ENCODE data around the gene TRDN.
A peak's percentile ranks its signal among the peaks of the same experiment; 100 is the strongest.

Gene TRDN

GRCh38 chr6:123636782-123637181 lies at the start of gene TRDN:
TSS of gene TRDN (minus strand) at chr6:123636950. CDS start at chr6:123636775, 175 bp downstream.
- no peak for DNase-seq

- no peak for DNase-seq
Observed at GRCh38 chr6:123681957-123682462, 45.3 kb upstream of the TRDN start.

- no peak for DNase-seq
Observed at GRCh38 chr6:123677897-123678296, 41.1 kb upstream of the TRDN start.

- no peak for DNase-seq
Observed at GRCh38 chr6:123676793-123677192, 40.0 kb upstream of the TRDN start.

GRCh38 chr6:123668965-123669591 lies 32.3 kb upstream of the TRDN start:
- DNase-seq: no peak

- DNase-seq: no peak
Observed at GRCh38 chr6:123668063-123668462, 31.3 kb upstream of the TRDN start.

- DNase-seq: no peak
Observed at GRCh38 chr6:123663436-123663835, 26.7 kb upstream of the TRDN start.

- no peak for DNase-seq
Observed at GRCh38 chr6:123662757-123663156, 26.0 kb upstream of the TRDN start.

GRCh38 chr6:123661105-123661891 lies 24.5 kb upstream of the TRDN start:
- no peak for DNase-seq

- DNase-seq: no peak
Observed at GRCh38 chr6:123659960-123660748, 23.4 kb upstream of the TRDN start.

- no peak for DNase-seq
Observed at GRCh38 chr6:123658848-123659247, 22.1 kb upstream of the TRDN start.

- no peak for DNase-seq
Observed at GRCh38 chr6:123655521-123656306, 19.0 kb upstream of the TRDN start.

GRCh38 chr6:123648723-123649122 lies 12.0 kb upstream of the TRDN start:
- no peak for DNase-seq

- no peak for DNase-seq
Observed at GRCh38 chr6:123648020-123648580, 11.3 kb upstream of the TRDN start.

- DNase-seq: no peak
Observed at GRCh38 chr6:123641497-123641896, 4.7 kb upstream of the TRDN start.

GRCh38 chr6:123640567-123641187 lies 3.9 kb upstream of the TRDN start:
- DNase-seq: peak in 1 of 2 experiments; percentile 48

- DNase-seq: peak in 1 of 2 experiments; percentile 28
Observed at GRCh38 chr6:123638865-123639264, 2.1 kb upstream of the TRDN start.

GRCh38 chr6:123636282-123636681 lies 468 bp downstream of the TRDN start:
- no peak for DNase-seq

- no peak for DNase-seq
Observed at GRCh38 chr6:123635567-123635966, 1.2 kb downstream of the TRDN start.

- DNase-seq: no peak
Observed at GRCh38 chr6:123635144-123635543, 1.6 kb downstream of the TRDN start.

GRCh38 chr6:123632641-123633040 lies 4.1 kb downstream of the TRDN start:
- peak; percentile 18 to 68 for DNase-seq
